ENCODE results near the gene UTS2R.
A peak's percentile ranks its signal among the peaks of the same experiment; 100 is the strongest.

Gene UTS2R

GRCh38 chr17:82390860-82391435 is 19.4 kb downstream of the UTS2R start:
- no peak for DNase-seq

- no peak for DNase-seq
Observed at GRCh38 chr17:82391496-82392066, 20.0 kb downstream of the UTS2R start.

GRCh38 chr17:82392209-82392920 is 20.8 kb downstream of the UTS2R start:
- DNase-seq = no peak

- DNase-seq = no peak
Observed at GRCh38 chr17:82392941-82393340, 21.4 kb downstream of the UTS2R start.

GRCh38 chr17:82394278-82394677 is 22.7 kb downstream of the UTS2R start:
- DNase-seq = no peak

- DNase-seq = no peak
Observed at GRCh38 chr17:82396601-82397435, 25.3 kb downstream of the UTS2R start.

GRCh38 chr17:82397449-82398335 is 26.1 kb downstream of the UTS2R start:
- DNase-seq = no peak

- no peak for DNase-seq
Observed at GRCh38 chr17:82399041-82399441, 27.5 kb downstream of the UTS2R start.

GRCh38 chr17:82399601-82400101 is 28.1 kb downstream of the UTS2R start:
- no peak for DNase-seq

GRCh38 chr17:82400206-82400605 is 28.6 kb downstream of the UTS2R start:
- DNase-seq = no peak

GRCh38 chr17:82400830-82401229 is 29.3 kb downstream of the UTS2R start:
- DNase-seq = peak; percentile 73

GRCh38 chr17:82402865-82403264 is 31.3 kb downstream of the UTS2R start:
- DNase-seq = no peak

GRCh38 chr17:82403662-82404660 is 32.4 kb downstream of the UTS2R start:
- no peak for DNase-seq

- no peak for DNase-seq
Observed at GRCh38 chr17:82405051-82405450, 33.5 kb downstream of the UTS2R start.

- DNase-seq = no peak
Observed at GRCh38 chr17:82406131-82406671, 34.6 kb downstream of the UTS2R start.

- no peak for DNase-seq
Observed at GRCh38 chr17:82407255-82407654, 35.7 kb downstream of the UTS2R start.

GRCh38 chr17:82408288-82408937 is 36.8 kb downstream of the UTS2R start:
- no peak for DNase-seq

- DNase-seq = no peak
Observed at GRCh38 chr17:82408938-82409318, 37.4 kb downstream of the UTS2R start.

- no peak for DNase-seq
Observed at GRCh38 chr17:82410014-82410716, 38.6 kb downstream of the UTS2R start.

All from activated CD8-positive, alpha-beta memory T cell treated with anti-CD3 and anti-CD28 coated beads for 24 hours (primary cell).